Measurements from ENCODE around the gene SAMSN1.

DNA sequence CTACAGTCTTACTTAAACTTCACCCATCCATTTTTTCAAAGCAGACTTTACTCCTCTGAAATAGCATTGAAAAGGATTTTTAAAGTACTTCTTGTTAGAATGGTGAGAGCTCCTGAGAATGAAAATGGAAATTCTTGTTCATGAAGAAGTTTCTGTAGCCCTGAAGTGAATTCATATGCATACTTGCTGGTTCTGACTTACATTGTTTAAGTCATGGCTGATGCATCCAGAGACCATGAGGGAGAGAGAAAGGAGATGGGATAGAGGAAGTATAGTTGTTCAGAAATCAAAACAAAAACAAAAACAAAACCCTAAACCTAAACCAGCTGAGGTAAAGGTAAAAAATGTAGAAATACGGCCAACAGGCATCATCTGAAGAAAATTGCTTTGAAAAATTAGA lies 27.1 kb upstream of the SAMSN1 start:
- TF ChIP-seq, protein P1, sequence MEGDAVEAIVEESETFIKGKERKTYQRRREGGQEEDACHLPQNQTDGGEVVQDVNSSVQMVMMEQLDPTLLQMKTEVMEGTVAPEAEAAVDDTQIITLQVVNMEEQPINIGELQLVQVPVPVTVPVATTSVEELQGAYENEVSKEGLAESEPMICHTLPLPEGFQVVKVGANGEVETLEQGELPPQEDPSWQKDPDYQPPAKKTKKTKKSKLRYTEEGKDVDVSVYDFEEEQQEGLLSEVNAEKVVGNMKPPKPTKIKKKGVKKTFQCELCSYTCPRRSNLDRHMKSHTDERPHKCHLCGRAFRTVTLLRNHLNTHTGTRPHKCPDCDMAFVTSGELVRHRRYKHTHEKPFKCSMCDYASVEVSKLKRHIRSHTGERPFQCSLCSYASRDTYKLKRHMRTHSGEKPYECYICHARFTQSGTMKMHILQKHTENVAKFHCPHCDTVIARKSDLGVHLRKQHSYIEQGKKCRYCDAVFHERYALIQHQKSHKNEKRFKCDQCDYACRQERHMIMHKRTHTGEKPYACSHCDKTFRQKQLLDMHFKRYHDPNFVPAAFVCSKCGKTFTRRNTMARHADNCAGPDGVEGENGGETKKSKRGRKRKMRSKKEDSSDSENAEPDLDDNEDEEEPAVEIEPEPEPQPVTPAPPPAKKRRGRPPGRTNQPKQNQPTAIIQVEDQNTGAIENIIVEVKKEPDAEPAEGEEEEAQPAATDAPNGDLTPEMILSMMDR (IDR thresholded peaks at IDR 0.05): no peak
- TF ChIP-seq EP300 (IDR thresholded peaks at IDR 0.05) (no peak), POLR2A (IDR thresholded peaks at IDR 0.05) (no peak)
